Natural killer cell (primary cell): ENCODE measurements around the gene PAGE5. TPM values are rescaled to one million over a fixed set of nuclear protein-coding genes. Genes with fewer than 3 reads are reported as not detected.

Experiments
- ATAC-seq, 3 donors: fragments of 150-1000 bp in 2 of 3; fragments of 200-7000 bp in 1 of 3; cut with Tn5 transposase; 1 replicate in 1 of 3; 2 replicates in 2 of 3; pipeline ENCODE4 v1.10.0; 2021; ENCODE audit warnings: mild to moderate bottlenecking in 2 of 3, moderate library complexity in 2 of 3
- DNase-seq, 2 donors: peaks; one replicate each; pipeline versions ENCODE4 v3.0.0 to v3.0.0-alpha.2; 2013 to 2021; ENCODE audit warnings: mixed read lengths in 1 of 2
- H3K27ac ChIP-seq: one replicate; pipeline ENCODE4 v1.5.1; 2013; ENCODE audit warnings: mild to moderate bottlenecking, low read length
- H3K27me3 ChIP-seq: one replicate; pipeline ENCODE4 v1.6.1; 2013; ENCODE audit warnings: low read length; ENCODE audit not compliant: control insufficient read depth, insufficient read depth
- H3K36me3 ChIP-seq: one replicate; pipeline ENCODE4 v1.6.1; 2013; ENCODE audit warnings: low read length; ENCODE audit not compliant: control insufficient read depth, insufficient read depth
- H3K4me1 ChIP-seq: one replicate; pipeline ENCODE4 v1.6.1; 2013; ENCODE audit warnings: low read length; ENCODE audit not compliant: control insufficient read depth, insufficient read depth
- H3K4me3 ChIP-seq: one replicate; pipeline ENCODE4 v1.5.1; 2013; ENCODE audit warnings: low read length
- H3K9me3 ChIP-seq: one replicate; pipeline ENCODE4 v1.6.1; 2013; ENCODE audit warnings: low read length; ENCODE audit not compliant: control insufficient read depth, insufficient read depth
- H3K27ac Mint-ChIP-seq, 2 donors: one replicate each; pipeline ENCODE4 v1.8.0; 2022; ENCODE audit warnings: mild to moderate bottlenecking in 2 of 2, mixed read lengths in 2 of 2, moderate library complexity in 1 of 2
- H3K27me3 Mint-ChIP-seq, 2 donors: one replicate each; pipeline ENCODE4 v1.8.0; 2022; ENCODE audit warnings: low read depth in 2 of 2, mixed read lengths in 2 of 2
- H3K36me3 Mint-ChIP-seq: one replicate; pipeline ENCODE4 v1.8.0; 2022; ENCODE audit warnings: mixed read lengths
- H3K4me1 Mint-ChIP-seq, 2 donors: one replicate each; pipeline ENCODE4 v1.8.0; 2022; ENCODE audit warnings: mixed read lengths in 2 of 2
- H3K4me3 Mint-ChIP-seq: one replicate; pipeline ENCODE4 v1.8.0; 2022; ENCODE audit warnings: mild to moderate bottlenecking, moderate library complexity, mixed read lengths
- H3K9me3 Mint-ChIP-seq, 2 donors: one replicate each; pipeline ENCODE4 v1.8.0; 2022; ENCODE audit warnings: mixed read lengths in 2 of 2
- WGBS: methylation state at CpG from one replicate; pipeline ENCODE4 v1.1.7; 2013; ENCODE audit warnings: missing lambda C conversion rate; ENCODE audit not compliant: insufficient coverage; 5-methylcytosine and 5-hydroxymethylcytosine counted together
- intact Hi-C: fragments of 100-400 bp; cut with micrococcal nuclease; formaldehyde crosslinking; loops from one replicate; pipeline ENCODE4 v1.14.2; 2022
- total RNA-seq, 4 donors: library from RNA; stranded (reverse); fragments of 120-200 nt in 1 of 4; gene quantifications; one replicate each; pipeline versions ENCODE4 v1.2.3 to v1.2.4, GENCODE V29; 2013 to 2022
- TF ChIP-seq, protein P1 (sequence below): fragments of 200-600 bp; IDR thresholded peaks from one replicate; pipeline ENCODE4 v1.8.0; 2022; ENCODE audit warnings: antibody characterized with exemption

PAGE5 gene
- total RNA-seq, 3 donors from 2014 or later (not counting 1 experiment from before 2014, with no cell fraction given) = not detected

DNA sequence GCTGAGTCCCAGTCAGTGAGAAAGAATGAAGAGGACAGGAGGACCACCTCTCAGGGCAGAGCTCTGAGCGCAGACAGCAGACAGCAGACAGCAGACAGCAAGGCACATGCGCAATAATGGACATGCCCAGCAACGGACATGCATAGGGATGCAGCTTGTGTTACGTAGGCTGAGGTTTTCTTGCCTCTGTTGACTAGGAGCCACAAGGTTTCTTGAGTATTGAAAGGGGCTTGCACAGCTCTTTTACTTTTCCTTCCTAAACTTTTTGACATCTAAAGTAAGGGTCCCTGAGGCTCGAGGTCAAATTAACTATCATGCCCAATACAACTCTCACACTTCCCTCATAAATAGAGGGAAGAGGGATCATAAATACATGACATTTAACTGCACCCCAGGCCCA lies 44.7 kb downstream of the PAGE5 start, which contains the start of gene PAGE3:
Gene PAGE3, minus strand, starts transcription at position 101 of the 400 bp plus-strand sequence. CDS start 1,013 bp downstream, outside the sequence.
- ATAC-seq = no peak
- Histone ChIP-seq H3K27ac (no peak within 1 kb of the TSS), H3K4me1 (no peaks in the 10 kb centered on the region), H3K4me3 (no peak within 1 kb of the TSS), H3K9me3 (no peaks in the 10 kb centered on the region), H3K36me3 (no peaks in the 10 kb centered on the region), H3K27me3 (no peaks in the 10 kb centered on the region)
- H3K9me3 Mint-ChIP-seq = no peaks in the 10 kb centered on the region
- no peak within 1 kb of the TSS for H3K27ac Mint-ChIP-seq
- TF ChIP-seq, protein P1, sequence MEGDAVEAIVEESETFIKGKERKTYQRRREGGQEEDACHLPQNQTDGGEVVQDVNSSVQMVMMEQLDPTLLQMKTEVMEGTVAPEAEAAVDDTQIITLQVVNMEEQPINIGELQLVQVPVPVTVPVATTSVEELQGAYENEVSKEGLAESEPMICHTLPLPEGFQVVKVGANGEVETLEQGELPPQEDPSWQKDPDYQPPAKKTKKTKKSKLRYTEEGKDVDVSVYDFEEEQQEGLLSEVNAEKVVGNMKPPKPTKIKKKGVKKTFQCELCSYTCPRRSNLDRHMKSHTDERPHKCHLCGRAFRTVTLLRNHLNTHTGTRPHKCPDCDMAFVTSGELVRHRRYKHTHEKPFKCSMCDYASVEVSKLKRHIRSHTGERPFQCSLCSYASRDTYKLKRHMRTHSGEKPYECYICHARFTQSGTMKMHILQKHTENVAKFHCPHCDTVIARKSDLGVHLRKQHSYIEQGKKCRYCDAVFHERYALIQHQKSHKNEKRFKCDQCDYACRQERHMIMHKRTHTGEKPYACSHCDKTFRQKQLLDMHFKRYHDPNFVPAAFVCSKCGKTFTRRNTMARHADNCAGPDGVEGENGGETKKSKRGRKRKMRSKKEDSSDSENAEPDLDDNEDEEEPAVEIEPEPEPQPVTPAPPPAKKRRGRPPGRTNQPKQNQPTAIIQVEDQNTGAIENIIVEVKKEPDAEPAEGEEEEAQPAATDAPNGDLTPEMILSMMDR = no peak
- H3K4me3 Mint-ChIP-seq = no peak within 1 kb of the TSS
- intact Hi-C loops = no loop called here
- H3K36me3 Mint-ChIP-seq = no peaks in the 10 kb centered on the region
- H3K27me3 Mint-ChIP-seq = peaks cover 3 to 6% of the 10 kb centered on the region in 2 donors
- DNase-seq = no peak
- H3K4me1 Mint-ChIP-seq = no peaks in the 10 kb centered on the region
- WGBS = 93% methylated on average over 4 of the region's 5 CpGs

Other genes starting within 250 kb of the PAGE5 start
- under 1 TPM; 0.39 to 0.75 (median 0.73) TPM for gene PFKFB1, start 226.2 kb upstream of the PAGE5 start, total RNA-seq
- 10 to 100 TPM; 11.5 to 13.3 (median 12.4) TPM for gene APEX2, start 220.0 kb upstream of the PAGE5 start, total RNA-seq
- not detected for gene ALAS2, start 189.4 kb upstream of the PAGE5 start, total RNA-seq
- 1 to 10 TPM in 2 of 3 donors, not detected in 1; 1.0 to 1.2 TPM for gene PAGE2B, start 145.3 kb upstream of the PAGE5 start, total RNA-seq
- gene PAGE2, start 131.3 kb upstream of the PAGE5 start, total RNA-seq = not detected
- gene PAGE3, start 44.6 kb downstream of the PAGE5 start, total RNA-seq = not detected
- 10 to 100 TPM; 10.7 to 13.0 (median 12.9) TPM for gene MAGEH1, start 231.8 kb downstream of the PAGE5 start, total RNA-seq